GM21825 (cell line): ENCODE results near the gene ARRDC1.
"Not testable (repeated sequence)": the region's sequence is repeated elsewhere in the genome, so short reads cannot be mapped to it uniquely, and the experiment has no call there.

Experiments
- ATAC-seq: cut with Tn5 transposase; IDR thresholded peaks from one replicate; pipeline ENCODE4 v1.9.1; 2021; ENCODE audit warnings: mild to moderate bottlenecking, moderate library complexity; ENCODE audit not compliant: unreplicated experiment

Gene ARRDC1

DNA sequence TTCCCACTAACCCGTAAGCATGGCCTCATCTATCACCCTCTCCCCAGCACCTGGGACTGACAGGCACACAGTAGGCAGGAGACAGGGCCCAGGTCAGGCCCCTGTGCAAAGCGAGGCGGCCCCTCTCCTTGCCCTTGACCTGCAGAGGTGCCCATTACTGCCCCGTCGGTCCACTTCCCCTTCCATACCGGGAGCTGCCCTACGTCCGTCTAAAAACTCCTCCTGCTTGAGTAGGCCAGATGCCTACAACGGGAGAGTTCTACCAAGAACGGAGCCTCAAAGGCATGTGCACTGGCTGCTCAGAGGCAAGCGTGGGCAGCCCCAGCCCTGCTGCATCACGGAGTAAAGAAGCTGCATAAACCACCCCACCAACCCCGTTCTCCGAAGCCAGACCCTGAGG is 22.1 kb upstream of the ARRDC1 start:
- no peak for ATAC-seq

DNA sequence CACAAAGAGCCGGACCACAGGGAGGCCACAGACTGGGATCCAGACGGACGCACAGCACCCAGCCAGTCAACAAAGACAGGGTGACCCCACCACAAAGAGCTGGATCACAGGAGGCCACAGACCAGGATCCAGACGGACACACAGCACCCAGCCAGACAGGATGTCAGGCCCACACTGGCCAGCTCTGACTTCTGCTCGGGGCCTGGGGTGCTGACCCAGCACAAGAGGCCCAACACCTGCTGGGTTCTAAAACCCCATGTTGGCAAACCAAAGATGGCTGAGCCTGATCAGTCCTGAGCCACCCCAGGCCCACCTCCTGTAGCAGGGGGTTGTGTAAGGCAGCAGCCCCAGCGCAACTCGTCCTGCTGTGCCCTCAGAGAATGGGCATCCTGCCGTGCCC is 21.5 kb upstream of the ARRDC1 start:
- ATAC-seq: no peak

GRCh38 chr9:137586854-137587253 is 18.6 kb upstream of the ARRDC1 start:
- ATAC-seq: no peak

DNA sequence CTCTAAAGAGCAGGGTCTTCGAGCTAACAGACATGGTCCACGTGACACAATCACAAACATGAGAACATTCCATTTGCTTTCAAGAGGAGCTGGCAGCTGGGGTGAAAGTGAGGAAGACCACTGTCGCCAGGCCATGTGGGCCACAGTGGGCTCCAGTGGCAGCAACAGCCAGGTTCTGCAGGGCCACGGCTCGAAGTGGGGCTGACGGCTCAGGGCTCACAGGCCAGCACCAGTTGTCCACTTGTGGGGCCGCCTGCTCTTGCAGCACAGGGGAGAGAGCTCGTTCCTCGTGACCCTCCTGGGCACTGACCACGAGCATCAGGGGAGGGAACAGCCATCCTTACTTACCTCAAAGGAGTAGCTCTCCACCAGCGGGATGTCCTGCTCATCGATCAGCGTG is 17.2 kb upstream of the ARRDC1 start:
- ATAC-seq: no peak

DNA sequence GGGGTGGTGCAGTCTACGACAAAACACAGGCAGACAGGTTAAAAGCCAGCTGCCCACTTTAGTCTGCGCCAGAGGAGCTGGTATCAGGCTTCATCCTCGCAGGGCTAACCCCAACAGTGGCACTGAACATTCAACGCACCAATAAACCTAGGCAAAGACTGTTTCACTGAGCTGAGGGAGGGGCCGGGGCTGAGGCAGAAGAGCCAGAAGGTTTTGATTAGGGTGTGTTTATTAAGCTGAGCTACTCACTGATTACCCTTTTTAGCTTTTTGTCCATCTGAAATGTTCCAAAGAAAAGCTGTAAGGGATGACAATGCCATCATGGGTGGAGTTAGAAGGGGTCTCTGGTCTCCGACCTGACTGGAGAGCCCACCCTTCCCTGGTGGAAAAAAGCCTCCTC is 16.6 kb upstream of the ARRDC1 start:
- no peak for ATAC-seq

DNA sequence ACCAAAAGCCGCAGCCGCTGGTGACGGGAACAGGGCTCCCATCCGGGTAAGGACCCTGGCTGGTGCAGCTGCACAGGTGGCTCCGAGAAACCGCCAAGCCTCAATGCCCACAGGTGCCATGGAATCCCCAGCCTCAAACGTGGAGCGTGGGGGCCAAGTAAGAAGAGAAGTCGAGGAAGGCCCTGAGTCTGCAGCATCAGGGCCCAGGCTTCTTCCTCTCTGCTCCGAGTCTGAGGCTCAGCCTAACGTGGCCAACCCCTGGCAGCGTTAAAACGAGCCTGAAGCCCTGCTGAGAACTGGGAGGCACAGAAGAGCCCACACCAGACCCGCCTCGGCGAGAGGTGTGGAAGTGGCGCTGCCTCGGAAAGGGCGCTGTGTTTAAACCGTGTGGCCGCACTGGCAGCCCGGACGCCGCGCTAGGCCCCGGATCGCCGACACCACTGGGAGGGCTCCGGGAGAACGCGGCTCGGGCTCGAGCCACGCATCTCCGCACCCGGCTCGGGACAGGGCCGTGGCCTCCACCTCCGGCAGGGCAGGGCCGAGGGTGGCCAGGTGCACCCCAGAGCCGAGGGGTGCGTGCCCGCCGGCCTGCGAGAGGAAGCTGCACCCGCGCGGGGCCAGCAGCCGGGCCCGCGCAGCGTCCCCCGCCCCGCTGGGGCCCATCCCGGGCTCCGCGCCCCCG is 15.9 kb upstream of the ARRDC1 start:
- peak; percentile 23 for ATAC-seq

GRCh38 chr9:137590123-137590468 is 15.4 kb upstream of the ARRDC1 start:
- no peak for ATAC-seq

GRCh38 chr9:137590469-137591383 is 14.8 kb upstream of the ARRDC1 start, which contains the start of gene ZMYND19:
TSS of gene ZMYND19 (minus strand) at chr9:137590512. CDS start at chr9:137590263, 249 bp downstream.
- ATAC-seq: peak; percentile 78

- ATAC-seq: no peak
Measured at GRCh38 chr9:137592767-137593166, 12.7 kb upstream of the ARRDC1 start.

- ATAC-seq: no peak
Measured at GRCh38 chr9:137593176-137593575, 12.3 kb upstream of the ARRDC1 start.

- ATAC-seq: not testable (repeated sequence)
Measured at GRCh38 chr9:137596577-137596976, 8.9 kb upstream of the ARRDC1 start.

GRCh38 chr9:137598943-137599342 is 6.5 kb upstream of the ARRDC1 start:
- ATAC-seq: no peak

DNA sequence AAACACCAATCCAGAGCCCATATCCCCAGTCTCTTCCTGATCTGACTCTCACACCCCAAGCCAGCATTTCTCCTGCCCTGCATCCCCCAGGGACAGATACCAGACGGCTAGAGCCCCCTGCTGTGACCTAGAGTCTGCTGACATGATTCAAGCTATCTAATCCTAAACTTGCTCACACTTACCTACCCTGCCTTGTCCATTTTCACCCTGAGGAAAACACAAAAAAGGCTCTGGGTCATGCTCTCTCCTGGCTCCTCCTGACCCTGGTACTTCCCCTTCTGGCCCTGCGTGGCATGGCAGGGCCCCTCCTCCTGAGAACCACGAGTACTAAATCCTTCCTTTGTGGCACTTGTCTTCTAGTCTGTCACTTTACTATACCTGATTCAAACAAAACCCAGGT is 2.8 kb upstream of the ARRDC1 start:
- no peak for ATAC-seq

- no peak for ATAC-seq
Measured at GRCh38 chr9:137603879-137604278, 1.6 kb upstream of the ARRDC1 start.

GRCh38 chr9:137604345-137605086 is 970 bp upstream of the ARRDC1 start:
- ATAC-seq: no peak

DNA sequence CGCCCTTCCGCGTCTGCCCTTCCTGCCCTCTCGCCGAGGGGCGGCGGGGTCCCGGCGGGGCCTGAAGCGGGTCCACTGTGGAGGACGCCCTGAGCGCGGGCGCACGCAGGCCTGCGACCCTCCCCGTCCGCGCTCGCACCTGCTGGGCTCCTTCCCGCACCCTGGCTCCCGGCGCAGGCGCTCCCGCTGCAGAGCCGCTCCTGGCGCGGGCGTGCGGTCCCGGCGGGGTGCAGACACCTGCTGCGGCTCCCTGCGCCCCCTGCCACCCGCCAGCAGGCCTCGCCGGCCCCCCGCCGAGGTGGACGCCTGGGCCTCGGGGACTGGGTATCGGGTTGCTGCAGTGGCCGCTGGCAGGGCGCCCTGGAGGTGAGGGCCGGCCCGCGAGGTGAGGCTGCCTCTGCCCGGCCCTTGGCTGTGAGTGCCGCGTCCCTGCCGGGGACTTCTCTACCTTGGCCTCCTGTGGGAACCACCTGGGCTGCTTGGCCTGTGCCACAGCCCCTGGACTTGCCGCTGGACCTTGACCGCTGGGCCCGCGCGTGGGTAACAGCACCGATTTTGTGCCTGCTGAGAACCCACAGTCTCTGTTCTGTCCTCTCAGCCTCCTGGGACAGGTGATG is 627 bp downstream of the ARRDC1 start:
- ATAC-seq: peak; percentile 16

DNA sequence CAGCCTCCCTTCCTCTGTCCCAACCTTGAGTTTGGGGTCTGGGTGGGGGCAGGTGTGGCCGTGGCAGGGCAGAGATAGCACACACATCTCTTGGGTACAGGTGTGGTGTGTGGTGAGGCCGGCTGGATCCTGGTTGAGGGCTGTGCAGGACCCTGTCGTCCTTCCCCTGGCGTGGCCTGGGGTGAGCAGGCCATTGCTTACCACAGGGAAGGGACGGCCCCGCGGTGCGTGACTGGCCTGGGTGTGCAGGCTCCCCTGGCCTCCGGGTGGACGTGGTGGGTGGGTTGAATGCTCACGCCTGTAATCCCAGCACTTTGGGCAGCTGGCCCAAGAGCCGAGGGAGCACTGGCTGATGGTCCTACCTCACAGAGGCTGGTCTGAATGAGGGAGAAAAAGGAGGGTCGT is 1.2 kb downstream of the ARRDC1 start:
- no peak for ATAC-seq

GRCh38 chr9:137607141-137607857 is 1.8 kb downstream of the ARRDC1 start:
- ATAC-seq: no peak

- no peak for ATAC-seq
Measured at GRCh38 chr9:137610944-137611343, 5.5 kb downstream of the ARRDC1 start.
